K562 (cell line): ENCODE data around the gene EAPP. TPM values are rescaled to one million over a fixed set of nuclear protein-coding genes. Genes with fewer than 3 reads are reported as not detected.
"Not testable (repeated sequence)": the region's sequence is repeated elsewhere in the genome, so short reads cannot be mapped to it uniquely, and the experiment has no call there.

Experiments used
- ATAC-seq: fragments of 200-7000 bp; cut with Tn5 transposase; 3 replicates; pipeline ENCODE4 v1.9.1; 2020; ENCODE audit warnings: moderate library complexity
- BruUV-seq: library from RNA; stranded (reverse); fragments of 400-500 nt; replicated peaks from 2 replicates; lab custom pipeline; 2021; lab: Mats Ljungman, UMichigan
- CTCF ChIA-PET: fragments of 300-600 bp; formaldehyde crosslinking; extraction: SDS; loops from one replicate; lab custom pipeline; 2021; ENCODE audit warnings: low intra/inter-chr PET ratio; lab: Yijun Ruan, JAX
- POLR2A ChIA-PET: fragments of 300-600, 350-650 bp; sonication (Branson Sonifier 250); formaldehyde crosslinking; extraction: SDS; loops from one replicate; lab custom pipeline; 2021; ENCODE audit warnings: antibody characterized with exemption, inconsistent platforms; lab: Yijun Ruan, JAX
- DNase-seq, 4 experiments: peaks; one replicate each; pipeline versions ENCODE4 v3.0.0 to v3.0.0-alpha.2; 2011 to 2018; ENCODE audit warnings: low spot score in 3 of 4, mixed read lengths in 3 of 4; ENCODE audit errors: extremely low read depth in 1 of 4
- FAIRE-seq: peaks from 2 replicates; lab custom pipeline; 2011; peaks lifted over from hg19 to GRCh38; lab: Jason Lieb, UNC
- H2AFZ ChIP-seq: 2 replicates; pipeline ENCODE4 v1.6.0; 2011; ENCODE audit warnings: low read depth, low read length, control low read depth, inconsistent platforms
- H3K27ac ChIP-seq: fragments of 200-600 bp; 3 replicates; pipeline ENCODE4 v1.8.0; 2011; ENCODE audit warnings: low read depth, mild to moderate bottlenecking, control low read depth, inconsistent platforms, low read length, moderate library complexity, mixed read lengths; ENCODE audit errors: extremely low read depth
- H3K27me3 ChIP-seq, 2 experiments: fragments of 300-600 bp in 1 of 2; 2 replicates in 1 of 2; 3 replicates in 1 of 2; pipeline versions ENCODE4 v1.6.0 to v1.8.0; 2011; ENCODE audit warnings: inconsistent platforms in 2 of 2, low read length in 2 of 2, mild to moderate bottlenecking in 1 of 2, mixed read lengths in 1 of 2, moderate library complexity in 1 of 2; ENCODE audit not compliant: control insufficient read depth in 2 of 2, insufficient read depth in 2 of 2
- H3K36me3 ChIP-seq: fragments of 300-600 bp; 3 replicates; pipeline ENCODE4 v1.8.0; 2011; ENCODE audit warnings: mild to moderate bottlenecking, low read length, inconsistent platforms; ENCODE audit not compliant: control insufficient read depth, insufficient read depth
- H3K4me1 ChIP-seq, 2 experiments: fragments of 200-600 bp in 1 of 2; replicated peaks in 1 of 2; 2 replicates in 1 of 2; 3 replicates in 1 of 2; pipeline versions ENCODE4 v1.5.1 to v1.8.0; 2011; ENCODE audit warnings: inconsistent platforms in 2 of 2, low read length in 2 of 2, mild to moderate bottlenecking in 1 of 2, mixed read lengths in 1 of 2, moderate library complexity in 1 of 2; ENCODE audit not compliant: control insufficient read depth in 2 of 2, insufficient read depth in 2 of 2
- H3K4me2 ChIP-seq: 2 replicates; pipeline ENCODE4 v1.6.1; 2011; ENCODE audit warnings: low read length, control low read depth, inconsistent platforms, mixed read lengths; ENCODE audit not compliant: insufficient read depth
- H3K4me3 ChIP-seq: fragments of 200-600 bp; sonication (generic), shearing (Covaris generic); 2 replicates; pipeline ENCODE4 v1.5.1; 2016; ENCODE audit warnings: control low read depth, inconsistent platforms
- H3K79me2 ChIP-seq: fragments of 200-600 bp; 3 replicates; pipeline ENCODE4 v1.8.0; 2011; ENCODE audit warnings: low read length, inconsistent platforms; ENCODE audit not compliant: control insufficient read depth, insufficient read depth
- H3K9ac ChIP-seq, 2 experiments: 2 replicates each; pipeline versions ENCODE4 v1.6.0 to v1.6.1; 2011; ENCODE audit warnings: low read depth in 2 of 2, low read length in 2 of 2, control low read depth in 1 of 2, inconsistent platforms in 1 of 2, mild to moderate bottlenecking in 1 of 2, mixed read lengths in 1 of 2; ENCODE audit not compliant: insufficient read depth in 1 of 2
- H3K9me1 ChIP-seq: one replicate; pipeline ENCODE4 v1.6.0; 2011; ENCODE audit warnings: inconsistent platforms, mild to moderate bottlenecking, low read length, moderate library complexity; ENCODE audit not compliant: control insufficient read depth, insufficient read depth
- H3K9me3 ChIP-seq: replicated peaks from 2 replicates; pipeline ENCODE4 v1.5.1; 2011; ENCODE audit warnings: low read depth, low read length, inconsistent platforms; ENCODE audit not compliant: control insufficient read depth, insufficient read depth
- H4K20me1 ChIP-seq: replicated peaks from 2 replicates; pipeline ENCODE4 v1.6.1; 2011; ENCODE audit warnings: low read length, inconsistent platforms, mixed read lengths; ENCODE audit not compliant: control insufficient read depth, insufficient read depth
- L3MBTL2 ChIP-seq: fragments of 450-650 bp; IDR thresholded peaks from 2 replicates; pipeline ENCODE4 v1.6.1; 2016; ENCODE audit warnings: mild to moderate bottlenecking, moderate library complexity
- MGA ChIP-seq: fragments of 450-650 bp; IDR thresholded peaks from 2 replicates; pipeline ENCODE4 v1.6.1; 2016; ENCODE audit warnings: mild to moderate bottlenecking, moderate library complexity
- ZNF592 ChIP-seq: fragments of 450-650 bp; IDR thresholded peaks from 2 replicates; pipeline ENCODE4 v1.6.1; 2017; ENCODE audit warnings: antibody characterized with exemption, mild to moderate bottlenecking
- WGBS: fragments of 100-300 bp; shearing (Covaris generic); methylation state at CpG from one replicate; pipeline ENCODE4 v1.1.6; 2016; ENCODE audit warnings: low coverage, mixed read lengths; ENCODE audit not compliant: insufficient coverage; ENCODE audit errors: missing lambda C conversion rate; 5-methylcytosine and 5-hydroxymethylcytosine counted together
- in situ Hi-C: fragments of 300-500 bp; cut with MboI; formaldehyde crosslinking; loops from 4 replicates; pipeline ENCODE4 v1.15.0; 2018; ENCODE audit warnings: inconsistent platforms, mixed read lengths
- intact Hi-C: fragments of 100-400 bp; cut with micrococcal nuclease; formaldehyde crosslinking; loops from 2 replicates; pipeline ENCODE4 v1.14.2; 2022
- polyA plus RNA-seq, 8 experiments: library from polyadenylated mRNA; depleted of rRNA in 4 of 8; stranded (reverse) in 5 of 8; unstranded in 3 of 8; fragments of >200 nt; fragmentation: Nextera tagmentation in 2 of 8; fragmentation: Illumina TruSeq in 1 of 8; extraction: Ambion mirVana in 2 of 8; extraction: Trizol in 1 of 8; gene quantifications; 2 replicates each; pipeline versions ENCODE4 v1.2.1 to v1.2.3, GENCODE V29; 2011 to 2014; ENCODE audit warnings: inconsistent platforms in 1 of 8, missing spikeins in 1 of 8
- total RNA-seq, 7 experiments: library from RNA; depleted of rRNA in 6 of 7; stranded (reverse); fragments of >200 nt in 6 of 7; fragmentation: Illumina TruSeq in 2 of 7; extraction: Trizol in 2 of 7; gene quantifications; 2 replicates each; pipeline versions ENCODE4 v1.2.1 to v1.2.3, GENCODE V29; 2011 to 2021; ENCODE audit warnings: low replicate concordance in 1 of 7

Gene EAPP
- total and polyA plus RNA-seq, 9 of the 15 experiments (the other 6 are each of a cell fraction or from before 2014, with no cell fraction given), result 19.0 to 67.6 (median 30.3) TPM

- Histone ChIP-seq H3K79me2 (peaks cover 26% of the 10 kb centered on the region), H3K4me2 (peak overlapping the region; percentile 80), H3K36me3 (peaks cover 11% of the 10 kb centered on the region; the same call in 2 of the 3 replicates), H2AFZ (peak overlapping the region; percentile 89), H3K27ac (peak overlapping the region; percentile 93), H3K9ac (peak overlapping the region; percentile 53 to 95), H3K4me3 (peak overlapping the region; percentile 90)
- BruUV-seq, result TSS peak; percentile 71
- POLR2A ChIA-PET, result interaction anchor here (0.7 to 1.0 kb wide), 2 partner anchors 14 to 805 kb away, joined by 3 to 4 read pairs; no protein-coding TSS in a partner anchor
- WGBS, result 5% methylated on average over 11 of the region's 19 CpGs
- TF ChIP-seq MGA (peak; percentile 55), ZNF592 (0 out of 2 replicates have a peak, but pooled peaks have one; percentile 23), L3MBTL2 (peak; percentile 36; the same call in 1 of the 2 replicates)
- in situ Hi-C loops, CTCF ChIA-PET, H3K9me1 ChIP-seq, H4K20me1 ChIP-seq, H3K27me3 ChIP-seq, H3K4me1 ChIP-seq, H3K9me3 ChIP-seq, intact Hi-C loops: not testable (repeated sequence)
- FAIRE-seq (peak; percentile 94), ATAC-seq (peak; percentile 32), DNase-seq (peak in 3 of 4 experiments; percentile 10 to 27 (median 13))
Measured at GRCh38 chr14:34540181-34541059, 919 bp upstream of the EAPP start.
